ENCODE results near the gene STK17A. TPM values are rescaled to one million over a fixed set of nuclear protein-coding genes. Genes with fewer than 3 reads are reported as not detected.
"Not testable (repeated sequence)": the region's sequence is repeated elsewhere in the genome, so short reads cannot be mapped to it uniquely, and the experiment has no call there.

The STK17A gene
- total RNA-seq, 2 donors from 2014 or later: 42.4 to 55.5 TPM

DNA sequence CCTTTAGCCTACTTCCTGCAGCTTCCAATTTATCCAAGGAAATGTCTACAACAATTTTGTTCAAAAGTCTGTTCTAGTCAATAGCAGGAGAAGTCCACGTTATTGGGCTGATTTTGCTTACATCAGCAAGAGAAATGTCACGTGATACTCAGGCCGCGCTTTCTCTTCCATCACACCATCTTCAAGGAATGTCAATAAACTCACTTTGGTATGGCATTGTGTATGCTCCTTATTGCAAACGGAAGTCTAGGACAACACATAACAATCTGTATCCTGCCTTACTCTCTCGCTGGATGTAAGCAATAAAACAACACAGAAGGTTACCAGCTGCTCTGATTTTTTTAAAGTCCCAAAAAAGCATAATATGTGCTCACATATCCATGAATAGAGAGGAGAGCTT is 17.1 kb upstream of the STK17A start:
- no peak for ATAC-seq (ENCODE audit: insufficient number of reproducible peaks, low FRiP score, low read depth)
- H3K27ac ChIP-seq: no peak overlapping the region
- H3K27me3 ChIP-seq (replicated peaks; ENCODE audit: insufficient read depth): no peaks in the 10 kb centered on the region
- no peaks in the 10 kb centered on the region for H3K4me1 ChIP-seq (ENCODE audit: control insufficient read depth in 1 of 2, low read depth in 2 of 2)
- DNase-seq (ENCODE audit: low spot score): no peak
- TF ChIP-seq, protein P1, sequence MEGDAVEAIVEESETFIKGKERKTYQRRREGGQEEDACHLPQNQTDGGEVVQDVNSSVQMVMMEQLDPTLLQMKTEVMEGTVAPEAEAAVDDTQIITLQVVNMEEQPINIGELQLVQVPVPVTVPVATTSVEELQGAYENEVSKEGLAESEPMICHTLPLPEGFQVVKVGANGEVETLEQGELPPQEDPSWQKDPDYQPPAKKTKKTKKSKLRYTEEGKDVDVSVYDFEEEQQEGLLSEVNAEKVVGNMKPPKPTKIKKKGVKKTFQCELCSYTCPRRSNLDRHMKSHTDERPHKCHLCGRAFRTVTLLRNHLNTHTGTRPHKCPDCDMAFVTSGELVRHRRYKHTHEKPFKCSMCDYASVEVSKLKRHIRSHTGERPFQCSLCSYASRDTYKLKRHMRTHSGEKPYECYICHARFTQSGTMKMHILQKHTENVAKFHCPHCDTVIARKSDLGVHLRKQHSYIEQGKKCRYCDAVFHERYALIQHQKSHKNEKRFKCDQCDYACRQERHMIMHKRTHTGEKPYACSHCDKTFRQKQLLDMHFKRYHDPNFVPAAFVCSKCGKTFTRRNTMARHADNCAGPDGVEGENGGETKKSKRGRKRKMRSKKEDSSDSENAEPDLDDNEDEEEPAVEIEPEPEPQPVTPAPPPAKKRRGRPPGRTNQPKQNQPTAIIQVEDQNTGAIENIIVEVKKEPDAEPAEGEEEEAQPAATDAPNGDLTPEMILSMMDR (IDR thresholded peaks at IDR 0.05): no peak
- H3K9me3 ChIP-seq: no peaks in the 10 kb centered on the region
- no peaks in the 10 kb centered on the region for H3K36me3 ChIP-seq
- H3K4me3 ChIP-seq: no peak overlapping the region

DNA sequence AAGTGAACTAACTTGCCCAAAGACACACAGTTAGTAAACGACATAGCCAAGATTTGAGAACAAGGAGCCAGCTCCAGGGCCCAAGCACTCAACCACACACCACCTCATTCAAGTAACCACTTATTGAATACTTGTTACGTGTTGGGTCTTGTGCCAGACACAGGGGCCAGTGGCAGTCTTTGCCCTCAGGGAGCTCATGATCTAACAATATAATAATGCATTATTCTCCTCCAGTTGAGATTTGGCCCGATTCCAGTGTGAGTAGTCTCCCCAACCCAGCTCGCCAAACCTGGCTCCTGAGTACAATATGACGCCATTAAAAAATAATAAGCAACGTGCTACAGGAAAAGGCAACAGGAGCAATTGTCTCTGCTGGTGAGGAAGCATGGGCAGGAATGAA is 14.4 kb upstream of the STK17A start:
- ATAC-seq (ENCODE audit: insufficient number of reproducible peaks, low FRiP score, low read depth): no peak
- no peaks in the 10 kb centered on the region for H3K9me3 ChIP-seq
- TF ChIP-seq, protein P1 (IDR thresholded peaks at IDR 0.05): no peak
- no peak for DNase-seq (ENCODE audit: low spot score)
- no peaks in the 10 kb centered on the region for H3K27me3 ChIP-seq (replicated peaks; ENCODE audit: insufficient read depth)
- H3K36me3 ChIP-seq: no peaks in the 10 kb centered on the region
- H3K27ac ChIP-seq: no peak overlapping the region
- no peaks in the 10 kb centered on the region for H3K4me1 ChIP-seq (ENCODE audit: control insufficient read depth in 1 of 2, low read depth in 2 of 2)
- H3K4me3 ChIP-seq: no peak overlapping the region

DNA sequence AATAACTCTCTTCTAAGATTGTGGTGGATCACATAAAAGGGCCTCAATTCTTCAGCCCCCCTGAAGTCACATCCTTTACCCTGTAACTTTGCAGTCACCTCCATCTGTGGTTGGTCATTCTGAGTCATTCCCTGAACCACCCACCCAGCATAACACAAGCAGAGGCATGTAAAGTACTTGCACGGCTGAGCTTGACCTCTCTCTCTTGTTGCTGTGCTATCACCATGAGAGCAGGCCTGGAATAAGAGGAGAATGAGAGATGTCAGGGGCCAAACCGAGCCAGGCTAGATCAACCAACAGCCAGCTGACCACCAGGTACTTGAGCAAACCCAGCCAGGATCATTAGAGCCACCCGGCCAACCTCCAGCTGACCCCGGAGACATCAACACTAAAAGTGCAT is 13.5 kb upstream of the STK17A start:
- DNase-seq (ENCODE audit: low spot score) (no peak), ATAC-seq (ENCODE audit: insufficient number of reproducible peaks, low FRiP score, low read depth) (no peak)

DNA sequence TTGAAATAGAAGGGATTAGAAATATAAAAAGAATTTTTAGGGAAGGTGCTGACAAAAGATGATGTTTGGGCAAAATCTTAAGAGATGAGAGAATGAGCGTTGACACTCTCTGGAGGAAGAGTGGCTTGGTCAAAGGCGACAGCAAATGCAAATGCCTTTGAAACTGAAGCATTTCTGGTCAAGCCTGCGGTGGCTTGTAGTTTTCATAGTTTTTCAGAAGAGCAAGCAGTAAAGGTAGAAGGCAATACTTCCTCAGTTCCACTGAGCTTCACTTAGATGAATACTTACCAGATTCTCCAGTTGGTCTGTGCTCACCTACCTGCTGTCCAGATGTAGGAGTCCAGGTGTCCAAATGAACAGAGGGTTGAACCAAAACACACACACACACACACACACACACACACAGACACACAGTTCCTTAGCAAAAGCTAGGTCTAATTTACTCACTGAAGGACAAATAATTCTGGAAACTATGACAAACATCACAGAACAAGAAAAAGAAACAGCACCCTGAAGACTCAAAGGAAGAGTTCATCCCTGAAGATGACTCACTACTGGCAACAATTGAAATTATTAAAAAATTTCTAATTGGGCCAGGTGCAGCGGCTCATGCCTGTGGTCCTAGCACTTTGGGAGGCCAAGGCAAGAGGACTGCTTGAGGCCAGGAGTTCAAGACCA is 12.1 kb upstream of the STK17A start:
- no peaks in the 10 kb centered on the region for H3K9me3 ChIP-seq
- H3K27ac ChIP-seq: no peak overlapping the region
- H3K27me3 ChIP-seq (replicated peaks; ENCODE audit: insufficient read depth): no peaks in the 10 kb centered on the region
- TF ChIP-seq, protein P1 (IDR thresholded peaks at IDR 0.05): no peak
- no peak for DNase-seq (ENCODE audit: low spot score)
- H3K4me1 ChIP-seq (ENCODE audit: control insufficient read depth in 1 of 2, low read depth in 2 of 2): no peaks in the 10 kb centered on the region
- no peak overlapping the region for H3K4me3 ChIP-seq
- ATAC-seq (ENCODE audit: insufficient number of reproducible peaks, low FRiP score, low read depth): no peak
- H3K36me3 ChIP-seq: no peaks in the 10 kb centered on the region

More for the DNA sequence above, 13.5 kb upstream of the STK17A start:
- no peak overlapping the region for H3K27ac ChIP-seq
- no peak overlapping the region for H3K4me3 ChIP-seq
- no peaks in the 10 kb centered on the region for H3K36me3 ChIP-seq
- H3K4me1 ChIP-seq (ENCODE audit: control insufficient read depth in 1 of 2, low read depth in 2 of 2): no peaks in the 10 kb centered on the region
- no peaks in the 10 kb centered on the region for H3K9me3 ChIP-seq
- no peaks in the 10 kb centered on the region for H3K27me3 ChIP-seq (replicated peaks; ENCODE audit: insufficient read depth)
- TF ChIP-seq, protein P1 (IDR thresholded peaks at IDR 0.05): no peak

DNA sequence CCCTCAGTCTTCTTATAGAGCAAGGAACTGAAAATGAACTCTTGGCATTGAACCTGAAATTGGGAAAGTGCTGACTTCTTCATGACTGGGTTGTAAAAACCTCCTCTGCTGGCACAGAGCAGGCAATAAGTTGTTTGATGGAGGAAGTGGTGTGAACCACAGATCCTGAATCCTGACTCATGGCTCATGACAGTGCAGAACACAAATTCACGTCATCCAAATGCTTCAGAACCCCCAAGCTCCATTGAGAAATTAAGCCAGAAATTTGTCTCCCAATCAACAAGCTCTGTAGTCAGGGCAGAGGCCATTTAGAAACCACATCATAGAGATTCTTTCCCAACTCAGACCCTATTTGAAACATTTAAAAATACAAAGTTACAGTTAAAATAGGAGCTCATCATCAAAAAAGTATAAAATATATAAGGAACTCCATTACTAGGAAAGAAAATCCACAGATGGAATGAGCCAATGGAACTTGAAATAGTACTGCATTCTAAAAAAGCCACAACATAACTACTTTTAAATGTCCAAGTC is 10.3 kb upstream of the STK17A start:
- ATAC-seq (ENCODE audit: insufficient number of reproducible peaks, low FRiP score, low read depth): peak; percentile 69
- no peak overlapping the region for H3K4me3 ChIP-seq
- no peak overlapping the region for H3K27ac ChIP-seq
- H3K4me1 ChIP-seq (ENCODE audit: control insufficient read depth in 1 of 2, low read depth in 2 of 2): no peaks in the 10 kb centered on the region
- H3K27me3 ChIP-seq (replicated peaks; ENCODE audit: insufficient read depth): no peaks in the 10 kb centered on the region
- TF ChIP-seq, protein P1 (IDR thresholded peaks at IDR 0.05): no peak
- DNase-seq (ENCODE audit: low spot score): no peak
- H3K36me3 ChIP-seq: no peaks in the 10 kb centered on the region
- no peaks in the 10 kb centered on the region for H3K9me3 ChIP-seq

DNA sequence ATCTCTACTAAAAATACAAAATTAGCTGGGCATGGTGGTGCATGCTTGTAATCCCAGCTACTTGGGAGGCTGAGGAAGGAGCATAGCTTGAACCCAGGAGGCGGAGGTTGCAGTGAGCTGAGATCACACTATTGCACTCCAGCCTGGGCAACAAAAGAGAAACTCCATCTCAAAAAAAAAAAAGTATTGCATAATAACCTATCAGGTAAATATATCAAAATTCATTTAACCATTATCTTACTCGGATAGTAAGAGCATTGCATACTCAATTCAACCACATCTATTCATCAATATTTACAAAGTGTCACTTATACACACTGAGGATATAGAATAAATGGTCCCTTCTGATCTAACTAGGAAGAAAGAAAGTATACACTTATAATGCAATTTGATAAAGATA is 9.1 kb upstream of the STK17A start:
- not testable (repeated sequence) for H3K4me3 ChIP-seq; H3K4me1 ChIP-seq (ENCODE audit: control insufficient read depth in 1 of 2, low read depth in 2 of 2); H3K36me3 ChIP-seq; H3K9me3 ChIP-seq; DNase-seq (ENCODE audit: low spot score); H3K27ac ChIP-seq; H3K27me3 ChIP-seq (replicated peaks; ENCODE audit: insufficient read depth); ATAC-seq (ENCODE audit: insufficient number of reproducible peaks, low FRiP score, low read depth)
